Measurements from ENCODE around the gene GAB2.

GAB2 gene

DNA sequence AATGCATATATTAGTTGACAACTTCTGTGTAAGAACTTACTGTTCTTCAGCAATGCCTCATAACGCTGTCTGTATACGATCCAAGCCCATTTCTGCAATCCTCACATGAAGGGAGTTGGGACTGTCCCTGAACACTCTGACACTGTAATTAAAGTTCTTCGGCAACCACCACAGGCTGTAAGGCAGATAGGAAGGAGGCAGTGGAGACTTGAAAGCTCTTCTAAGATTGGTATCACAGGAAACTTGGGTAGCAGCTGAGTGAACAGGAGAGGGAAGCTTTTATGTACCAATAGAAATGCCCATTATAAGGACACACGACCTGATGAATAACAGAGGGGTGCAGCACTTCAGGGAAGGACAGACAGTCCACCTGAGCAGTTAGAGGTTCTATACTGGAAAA, 12.0 kb upstream of the GAB2 start:
- H3K4me3 ChIP-seq (ENCODE audit: low read depth, low read length): no peak overlapping the region
- no peak for DNase-seq

DNA sequence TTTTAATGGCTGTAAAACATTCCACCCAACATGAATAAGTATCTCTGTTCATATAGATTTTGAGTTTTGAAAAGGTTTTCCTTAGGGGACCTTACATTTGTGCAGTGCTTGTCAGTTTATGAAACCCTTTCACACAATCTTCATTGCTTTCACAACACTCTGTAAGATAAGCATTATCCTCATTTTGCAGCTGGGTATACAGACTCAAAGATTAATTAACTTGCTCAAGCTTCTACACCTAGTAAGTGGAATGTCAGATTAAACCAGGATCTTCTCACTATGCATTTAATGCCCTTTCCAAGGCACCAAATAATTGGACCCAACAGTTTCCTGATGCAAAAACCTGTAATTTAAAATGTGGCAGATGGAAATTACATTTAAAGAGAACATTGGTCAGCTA, 11.6 kb upstream of the GAB2 start:
- H3K4me3 ChIP-seq (ENCODE audit: low read depth, low read length): no peak overlapping the region
- peaks cover 62% of the 10 kb centered on the region for H3K4me1 ChIP-seq
- TF ChIP-seq, protein P1, sequence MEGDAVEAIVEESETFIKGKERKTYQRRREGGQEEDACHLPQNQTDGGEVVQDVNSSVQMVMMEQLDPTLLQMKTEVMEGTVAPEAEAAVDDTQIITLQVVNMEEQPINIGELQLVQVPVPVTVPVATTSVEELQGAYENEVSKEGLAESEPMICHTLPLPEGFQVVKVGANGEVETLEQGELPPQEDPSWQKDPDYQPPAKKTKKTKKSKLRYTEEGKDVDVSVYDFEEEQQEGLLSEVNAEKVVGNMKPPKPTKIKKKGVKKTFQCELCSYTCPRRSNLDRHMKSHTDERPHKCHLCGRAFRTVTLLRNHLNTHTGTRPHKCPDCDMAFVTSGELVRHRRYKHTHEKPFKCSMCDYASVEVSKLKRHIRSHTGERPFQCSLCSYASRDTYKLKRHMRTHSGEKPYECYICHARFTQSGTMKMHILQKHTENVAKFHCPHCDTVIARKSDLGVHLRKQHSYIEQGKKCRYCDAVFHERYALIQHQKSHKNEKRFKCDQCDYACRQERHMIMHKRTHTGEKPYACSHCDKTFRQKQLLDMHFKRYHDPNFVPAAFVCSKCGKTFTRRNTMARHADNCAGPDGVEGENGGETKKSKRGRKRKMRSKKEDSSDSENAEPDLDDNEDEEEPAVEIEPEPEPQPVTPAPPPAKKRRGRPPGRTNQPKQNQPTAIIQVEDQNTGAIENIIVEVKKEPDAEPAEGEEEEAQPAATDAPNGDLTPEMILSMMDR (IDR thresholded peaks at IDR 0.05; ENCODE audit: low read depth, low read length): no peak
- DNase-seq: no peak
- H3K9me3 ChIP-seq: no peaks in the 10 kb centered on the region
- H3K27me3 ChIP-seq: no peaks in the 10 kb centered on the region
- no peaks in the 10 kb centered on the region; the same call in 1 of the 2 replicates for H3K36me3 ChIP-seq

More for the DNA sequence above, 12.0 kb upstream of the GAB2 start:
- H3K4me1 ChIP-seq: peaks cover 62% of the 10 kb centered on the region
- TF ChIP-seq, protein P1 (IDR thresholded peaks at IDR 0.05; ENCODE audit: low read depth, low read length): no peak
- H3K27me3 ChIP-seq: no peaks in the 10 kb centered on the region
- no peaks in the 10 kb centered on the region; the same call in 1 of the 2 replicates for H3K36me3 ChIP-seq
- no peaks in the 10 kb centered on the region for H3K9me3 ChIP-seq

DNA sequence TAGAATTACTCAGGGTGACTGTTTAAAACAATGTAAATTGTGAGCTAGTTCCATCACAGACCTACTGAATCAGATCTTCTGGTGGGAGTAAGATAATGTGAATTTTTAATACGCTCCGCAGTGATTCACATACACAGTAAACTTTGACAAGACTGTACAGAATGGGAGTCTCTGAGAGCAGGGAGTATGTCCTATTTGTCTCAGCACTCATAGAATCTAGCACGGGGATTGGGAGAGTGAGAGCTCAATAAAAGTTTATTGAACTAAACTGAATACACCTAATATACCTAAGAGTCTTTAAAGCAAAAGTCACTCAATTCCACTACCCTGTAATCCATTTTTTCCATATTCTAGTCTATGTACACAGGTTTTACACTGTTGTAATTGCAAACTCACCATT, 11.2 kb upstream of the GAB2 start:
- TF ChIP-seq, protein P1 (IDR thresholded peaks at IDR 0.05; ENCODE audit: low read depth, low read length): no peak

DNA sequence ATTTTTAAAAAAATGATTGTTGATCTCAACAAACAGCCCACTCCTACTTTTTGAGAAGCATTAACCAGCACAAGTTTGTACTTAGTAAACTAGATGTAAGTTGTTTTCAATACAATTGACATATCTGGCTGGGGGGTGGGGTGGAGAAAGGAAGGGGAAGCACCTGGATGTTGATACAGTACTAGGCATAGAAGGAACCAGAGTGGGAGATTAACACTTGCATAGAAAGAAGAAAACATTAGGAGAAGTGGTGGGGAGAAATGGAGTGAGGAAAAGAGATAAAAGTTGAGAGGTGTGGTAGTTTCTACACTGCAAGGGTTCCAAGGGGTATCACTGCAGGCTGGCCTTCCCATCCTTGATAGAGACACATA, 10.6 kb upstream of the GAB2 start:
- H3K36me3 ChIP-seq: no peaks in the 10 kb centered on the region; the same call in 1 of the 2 replicates
- no peak overlapping the region for H3K4me3 ChIP-seq (ENCODE audit: low read depth, low read length)
- TF ChIP-seq, protein P1 (IDR thresholded peaks at IDR 0.05; ENCODE audit: low read depth, low read length): no peak
- H3K27me3 ChIP-seq: no peaks in the 10 kb centered on the region
- DNase-seq: no peak
- H3K9me3 ChIP-seq: no peaks in the 10 kb centered on the region
- peaks cover 62% of the 10 kb centered on the region for H3K4me1 ChIP-seq

More for the DNA sequence above, 11.2 kb upstream of the GAB2 start:
- Histone ChIP-seq H3K4me3 (ENCODE audit: low read depth, low read length) (no peak overlapping the region), H3K9me3 (no peaks in the 10 kb centered on the region), H3K4me1 (peaks cover 62% of the 10 kb centered on the region), H3K36me3 (no peaks in the 10 kb centered on the region; the same call in 1 of the 2 replicates), H3K27me3 (no peaks in the 10 kb centered on the region)
- no peak for DNase-seq

DNA sequence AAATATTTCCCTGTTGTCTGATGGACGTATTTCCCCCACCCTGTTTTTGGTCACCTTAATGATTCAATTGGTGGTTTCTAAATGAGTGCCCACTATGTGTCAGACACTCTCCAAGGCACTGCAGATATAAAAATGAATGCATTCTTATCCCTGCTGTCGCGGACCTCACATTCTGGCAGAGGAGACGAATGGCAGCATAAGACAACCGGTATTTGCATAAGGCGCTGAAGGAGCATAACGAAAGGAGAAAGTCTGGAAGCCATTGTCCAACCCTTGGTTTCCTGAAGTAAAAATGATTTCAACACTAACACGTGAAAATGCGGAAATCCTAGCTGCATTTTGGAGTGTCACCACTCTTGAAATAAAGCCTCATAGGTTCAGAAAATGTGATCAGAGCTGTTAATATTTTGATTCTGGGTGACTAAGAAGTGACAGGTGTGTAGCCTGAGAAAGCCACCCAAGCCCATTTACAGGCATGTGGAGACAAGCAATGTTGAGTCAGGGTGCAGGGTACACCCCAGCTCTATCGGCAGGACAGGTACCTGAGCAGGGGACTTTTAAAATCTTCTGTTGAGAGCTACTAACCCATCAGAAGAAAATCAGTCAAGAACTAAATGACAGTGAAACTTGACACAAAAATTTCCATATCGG, 10.1 kb upstream of the GAB2 start:
- peaks cover 60% of the 10 kb centered on the region for H3K4me1 ChIP-seq
- TF ChIP-seq, protein P1 (IDR thresholded peaks at IDR 0.05; ENCODE audit: low read depth, low read length): no peak
- no peak overlapping the region for H3K4me3 ChIP-seq (ENCODE audit: low read depth, low read length)
- no peak for DNase-seq
- H3K27me3 ChIP-seq: no peaks in the 10 kb centered on the region
- no peaks in the 10 kb centered on the region for H3K9me3 ChIP-seq
- H3K36me3 ChIP-seq: no peaks in the 10 kb centered on the region; the same call in 1 of the 2 replicates

DNA sequence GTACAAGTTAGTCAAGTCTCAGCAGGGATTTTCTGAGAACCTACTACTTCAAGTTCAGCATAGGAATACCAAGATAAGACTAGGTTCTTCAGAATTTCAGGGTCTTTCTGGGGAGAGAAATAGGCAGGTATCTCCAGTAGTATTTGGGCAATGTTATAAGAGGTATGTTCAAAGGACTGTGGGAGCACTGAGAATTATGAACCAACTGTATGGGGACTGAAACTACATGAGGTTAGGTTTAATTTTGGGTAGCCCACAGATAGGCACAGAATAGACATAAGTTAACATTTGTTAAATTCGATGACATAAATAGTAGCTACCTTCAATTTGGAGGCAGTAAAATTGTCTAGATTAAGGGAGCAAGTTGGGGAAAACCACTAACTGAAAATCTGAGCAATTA, 9.2 kb upstream of the GAB2 start:
- Histone ChIP-seq H3K4me3 (ENCODE audit: low read depth, low read length) (no peak overlapping the region), H3K9me3 (no peaks in the 10 kb centered on the region), H3K4me1 (peaks cover 53% of the 10 kb centered on the region), H3K27me3 (no peaks in the 10 kb centered on the region), H3K36me3 (no peaks in the 10 kb centered on the region; the same call in 1 of the 2 replicates)
- no peak for DNase-seq
- TF ChIP-seq, protein P1 (IDR thresholded peaks at IDR 0.05; ENCODE audit: low read depth, low read length): no peak
